Activated T-helper 17 cell treated with anti-CD3 and anti-CD28 coated beads, Interleukin-2, amount 50 U/mL, for 72 hours (primary cell): ENCODE measurements around the gene AHRR. TPM values are rescaled to one million over a fixed set of nuclear protein-coding genes. Genes with fewer than 3 reads are reported as not detected.
A peak's percentile ranks its signal among the peaks of the same experiment; 100 is the strongest.
"Not testable (repeated sequence)": the region's sequence is repeated elsewhere in the genome, so short reads cannot be mapped to it uniquely, and the experiment has no call there.

Experiments used
- ATAC-seq: fragments of 150-1000 bp; cut with Tn5 transposase; replicated peaks from 2 replicates; pipeline ENCODE4 v1.10.0; 2021; ENCODE audit warnings: mild to moderate bottlenecking, moderate library complexity
- H3K27ac Mint-ChIP-seq: one replicate; pipeline ENCODE4 v1.8.0; 2022; ENCODE audit warnings: mixed read lengths
- H3K27me3 Mint-ChIP-seq: one replicate; pipeline ENCODE4 v1.8.0; 2022; ENCODE audit warnings: mixed read lengths
- H3K36me3 Mint-ChIP-seq: one replicate; pipeline ENCODE4 v1.8.0; 2022; ENCODE audit warnings: low read depth, mild to moderate bottlenecking, mixed read lengths
- H3K4me1 Mint-ChIP-seq: one replicate; pipeline ENCODE4 v1.8.0; 2022; ENCODE audit warnings: mixed read lengths
- H3K4me3 Mint-ChIP-seq: one replicate; pipeline ENCODE4 v1.8.0; 2022; ENCODE audit warnings: mild to moderate bottlenecking, mixed read lengths
- H3K9me3 Mint-ChIP-seq: one replicate; pipeline ENCODE4 v1.8.0; 2022; ENCODE audit warnings: mixed read lengths
- total RNA-seq, 2 donors: library from RNA; stranded (reverse); gene quantifications; one replicate each; pipeline ENCODE4 v1.2.3, GENCODE V29; 2022

AHRR gene
- 10 to 100 TPM; 49.5 to 78.1 TPM for total RNA-seq

- Mint-ChIP-seq H3K4me1 (no peaks in the 10 kb centered on the region), H3K36me3 (peaks cover 32% of the 10 kb centered on the region), H3K27ac (peak within 1 kb of the TSS; percentile 61)
These were observed at the start of gene AHRR for GRCh38 chr5:321230-321725. Gene AHRR (plus strand): TSS chr5:321714. CDS start chr5:343903, 22,189 bp downstream.

GRCh38 chr5:271828-272167 lies 49.7 kb upstream of the AHRR start:
- Mint-ChIP-seq H3K27ac (peak overlapping the region; percentile 93), H3K4me3 (peak overlapping the region; percentile 81), H3K36me3 (peaks cover 53% of the 10 kb centered on the region)
- not testable (repeated sequence) for H3K27me3 Mint-ChIP-seq, ATAC-seq, H3K4me1 Mint-ChIP-seq, H3K9me3 Mint-ChIP-seq

More at GRCh38 chr5:321230-321725, at the start of gene AHRR:
- no peaks in the 10 kb centered on the region for H3K9me3 Mint-ChIP-seq
- peak; percentile 74 for ATAC-seq
- H3K27me3 Mint-ChIP-seq: peaks cover 13% of the 10 kb centered on the region
- peak within 1 kb of the TSS; percentile 78 for H3K4me3 Mint-ChIP-seq

GRCh38 chr5:273091-273490 lies 48.4 kb upstream of the AHRR start:
- peaks cover 55% of the 10 kb centered on the region for H3K36me3 Mint-ChIP-seq
- peak overlapping the region; percentile 81 for H3K4me3 Mint-ChIP-seq
- peak overlapping the region; percentile 85 for H3K27ac Mint-ChIP-seq
- not testable (repeated sequence) for H3K27me3 Mint-ChIP-seq, ATAC-seq, H3K4me1 Mint-ChIP-seq, H3K9me3 Mint-ChIP-seq

- Mint-ChIP-seq H3K36me3 (peaks cover 59% of the 10 kb centered on the region), H3K27ac (peak overlapping the region; percentile 85), H3K4me3 (peak overlapping the region; percentile 81)
- H3K9me3 Mint-ChIP-seq, H3K27me3 Mint-ChIP-seq, ATAC-seq, H3K4me1 Mint-ChIP-seq: not testable (repeated sequence)
These were observed 48.0 kb upstream of the AHRR start for GRCh38 chr5:273491-273890.

GRCh38 chr5:274346-274745 lies 47.2 kb upstream of the AHRR start:
- not testable (repeated sequence) for H3K27ac Mint-ChIP-seq, H3K9me3 Mint-ChIP-seq, H3K27me3 Mint-ChIP-seq, ATAC-seq
- H3K36me3 Mint-ChIP-seq: peaks cover 67% of the 10 kb centered on the region
- peaks cover 12% of the 10 kb centered on the region for H3K4me1 Mint-ChIP-seq
- H3K4me3 Mint-ChIP-seq: peak overlapping the region; percentile 81

- Mint-ChIP-seq H3K4me1 (peaks cover 23% of the 10 kb centered on the region), H3K36me3 (peaks cover 82% of the 10 kb centered on the region), H3K9me3 (no peaks in the 10 kb centered on the region), H3K27ac (no peak overlapping the region), H3K27me3 (no peaks in the 10 kb centered on the region), H3K4me3 (no peak overlapping the region)
- ATAC-seq: no peak
These were observed 42.9 kb upstream of the AHRR start for GRCh38 chr5:278646-279045.

GRCh38 chr5:279051-279665 lies 42.4 kb upstream of the AHRR start:
- not testable (repeated sequence) for H3K9me3 Mint-ChIP-seq, H3K27ac Mint-ChIP-seq, ATAC-seq, H3K27me3 Mint-ChIP-seq, H3K4me3 Mint-ChIP-seq
- Mint-ChIP-seq H3K4me1 (peaks cover 28% of the 10 kb centered on the region), H3K36me3 (peaks cover 82% of the 10 kb centered on the region)

- H3K27me3 Mint-ChIP-seq: no peaks in the 10 kb centered on the region
- peaks cover 35% of the 10 kb centered on the region for H3K4me1 Mint-ChIP-seq
- no peaks in the 10 kb centered on the region for H3K9me3 Mint-ChIP-seq
- H3K4me3 Mint-ChIP-seq: no peak overlapping the region
- H3K27ac Mint-ChIP-seq: peak overlapping the region; percentile 21
- ATAC-seq: no peak
- H3K36me3 Mint-ChIP-seq: peaks cover 77% of the 10 kb centered on the region
These were observed 35.4 kb upstream of the AHRR start for GRCh38 chr5:285991-286557.

GRCh38 chr5:290200-290599 lies 31.3 kb upstream of the AHRR start:
- peaks cover 12% of the 10 kb centered on the region for H3K4me1 Mint-ChIP-seq
- ATAC-seq, H3K9me3 Mint-ChIP-seq, H3K4me3 Mint-ChIP-seq, H3K27me3 Mint-ChIP-seq, H3K27ac Mint-ChIP-seq: not testable (repeated sequence)
- H3K36me3 Mint-ChIP-seq: peaks cover 63% of the 10 kb centered on the region

- H3K27ac Mint-ChIP-seq, H3K9me3 Mint-ChIP-seq, H3K27me3 Mint-ChIP-seq, H3K4me3 Mint-ChIP-seq, ATAC-seq: not testable (repeated sequence)
- peaks cover 51% of the 10 kb centered on the region for H3K36me3 Mint-ChIP-seq
- H3K4me1 Mint-ChIP-seq: peaks cover 15% of the 10 kb centered on the region
These were observed 30.2 kb upstream of the AHRR start for GRCh38 chr5:291345-291744.

GRCh38 chr5:294788-295187 lies 26.7 kb upstream of the AHRR start:
- H3K4me3 Mint-ChIP-seq, ATAC-seq, H3K27ac Mint-ChIP-seq, H3K9me3 Mint-ChIP-seq, H3K27me3 Mint-ChIP-seq: not testable (repeated sequence)
- Mint-ChIP-seq H3K4me1 (peaks cover 11% of the 10 kb centered on the region), H3K36me3 (peaks cover 34% of the 10 kb centered on the region)

- Mint-ChIP-seq H3K4me3 (peak overlapping the region; percentile 50), H3K4me1 (peaks cover 15% of the 10 kb centered on the region), H3K36me3 (peaks cover 20% of the 10 kb centered on the region)
- H3K9me3 Mint-ChIP-seq, H3K27ac Mint-ChIP-seq, H3K27me3 Mint-ChIP-seq, ATAC-seq: not testable (repeated sequence)
These were observed 25.3 kb upstream of the AHRR start for GRCh38 chr5:296207-296606.

GRCh38 chr5:296954-297353 lies 24.6 kb upstream of the AHRR start:
- peak; percentile 93 for ATAC-seq
- Mint-ChIP-seq H3K4me1 (peaks cover 19% of the 10 kb centered on the region), H3K4me3 (peak overlapping the region; percentile 50), H3K36me3 (peaks cover 12% of the 10 kb centered on the region)
- H3K27me3 Mint-ChIP-seq, H3K27ac Mint-ChIP-seq, H3K9me3 Mint-ChIP-seq: not testable (repeated sequence)

- H3K9me3 Mint-ChIP-seq, H3K36me3 Mint-ChIP-seq, H3K27me3 Mint-ChIP-seq, H3K27ac Mint-ChIP-seq: not testable (repeated sequence)
- ATAC-seq: peak; percentile 8
- H3K4me1 Mint-ChIP-seq: peaks cover 19% of the 10 kb centered on the region
- peak overlapping the region; percentile 50 for H3K4me3 Mint-ChIP-seq
These were observed 24.1 kb upstream of the AHRR start for GRCh38 chr5:297448-297847.

- not testable (repeated sequence) for H3K27me3 Mint-ChIP-seq, ATAC-seq, H3K4me3 Mint-ChIP-seq, H3K36me3 Mint-ChIP-seq, H3K9me3 Mint-ChIP-seq, H3K27ac Mint-ChIP-seq
- H3K4me1 Mint-ChIP-seq: peaks cover 14% of the 10 kb centered on the region
These were observed 23.4 kb upstream of the AHRR start for GRCh38 chr5:297991-298736.
